Progenitor cell of endocrine pancreas (in vitro differentiated cells): ENCODE results near the gene ARRB1. TPM values are rescaled to one million over a fixed set of nuclear protein-coding genes. Genes with fewer than 3 reads are reported as not detected.
A peak's percentile ranks its signal among the peaks of the same experiment; 100 is the strongest.

ENCODE experiments used
- DNase-seq: peaks from one replicate; pipeline ENCODE4 v3.0.0; 2021; ENCODE audit warnings: low spot score; ENCODE audit not compliant: unreplicated experiment
- H3K27ac Mint-ChIP-seq: 2 replicates; pipeline ENCODE4 v1.8.0; 2021; ENCODE audit warnings: mild to moderate bottlenecking, moderate library complexity, mixed read lengths
- H3K27me3 Mint-ChIP-seq: 2 replicates; pipeline ENCODE4 v1.8.0; 2021; ENCODE audit warnings: mixed read lengths
- H3K36me3 Mint-ChIP-seq: 2 replicates; pipeline ENCODE4 v1.8.0; 2022; ENCODE audit warnings: mixed read lengths; ENCODE audit not compliant: insufficient read depth
- H3K4me1 Mint-ChIP-seq: 2 replicates; pipeline ENCODE4 v1.8.0; 2021; ENCODE audit warnings: low read depth, mixed read lengths
- H3K4me3 Mint-ChIP-seq: 2 replicates; pipeline ENCODE4 v1.8.0; 2021; ENCODE audit warnings: low read depth, mild to moderate bottlenecking, moderate library complexity, mixed read lengths
- H3K9me3 Mint-ChIP-seq: 2 replicates; pipeline ENCODE4 v1.8.0; 2021; ENCODE audit warnings: low read depth, mixed read lengths
- CTCF ChIP-seq: fragments of 200-600 bp; sonication (generic); IDR thresholded peaks from one replicate; pipeline ENCODE4 v1.5.0; 2021; ENCODE audit warnings: antibody characterized with exemption, mild to moderate bottlenecking; ENCODE audit not compliant: unreplicated experiment
- total RNA-seq: library from RNA; stranded (reverse); gene quantifications from 2 replicates; pipeline ENCODE4 v1.2.1, GENCODE V29; 2021

ARRB1 gene
- total RNA-seq, 1 donor from 2014 or later: 32.5 TPM

- H3K36me3 Mint-ChIP-seq: no peaks in the 10 kb centered on the region
- H3K27ac Mint-ChIP-seq: no peak overlapping the region
- H3K27me3 Mint-ChIP-seq: peaks cover 72% of the 10 kb centered on the region
- no peak for TF ChIP-seq CTCF
- DNase-seq: no peak
- H3K4me3 Mint-ChIP-seq: peak overlapping the region; percentile 63
- H3K9me3 Mint-ChIP-seq: no peaks in the 10 kb centered on the region
- H3K4me1 Mint-ChIP-seq: peaks cover 3% of the 10 kb centered on the region
Measured at GRCh38 chr11:75239531-75240290, 111.8 kb downstream of the ARRB1 start.

- H3K4me3 Mint-ChIP-seq: peak overlapping the region; percentile 44
Measured at GRCh38 chr11:75238595-75239440, 112.6 kb downstream of the ARRB1 start.

GRCh38 chr11:75237050-75237449 lies 114.4 kb downstream of the ARRB1 start:
- Mint-ChIP-seq H3K27me3 (peaks cover 59% of the 10 kb centered on the region), H3K36me3 (no peaks in the 10 kb centered on the region), H3K4me1 (no peaks in the 10 kb centered on the region), H3K4me3 (no peak overlapping the region), H3K9me3 (no peaks in the 10 kb centered on the region), H3K27ac (no peak overlapping the region)
- no peak for TF ChIP-seq CTCF
- no peak for DNase-seq

More at GRCh38 chr11:75238595-75239440, 112.6 kb downstream of the ARRB1 start:
- H3K36me3 Mint-ChIP-seq: no peaks in the 10 kb centered on the region
- H3K27ac Mint-ChIP-seq: no peak overlapping the region
- no peak for DNase-seq
- TF ChIP-seq CTCF: no peak
- H3K27me3 Mint-ChIP-seq: peaks cover 69% of the 10 kb centered on the region
- H3K9me3 Mint-ChIP-seq: no peaks in the 10 kb centered on the region
- H3K4me1 Mint-ChIP-seq: peaks cover 3% of the 10 kb centered on the region

- TF ChIP-seq CTCF: no peak
- Mint-ChIP-seq H3K9me3 (no peaks in the 10 kb centered on the region), H3K27me3 (peaks cover 63% of the 10 kb centered on the region), H3K36me3 (no peaks in the 10 kb centered on the region), H3K4me1 (no peaks in the 10 kb centered on the region), H3K27ac (no peak overlapping the region), H3K4me3 (no peak overlapping the region)
- DNase-seq: no peak
Measured at GRCh38 chr11:75236062-75236461, 115.4 kb downstream of the ARRB1 start.

- no peaks in the 10 kb centered on the region for H3K36me3 Mint-ChIP-seq
- H3K9me3 Mint-ChIP-seq: no peaks in the 10 kb centered on the region
- H3K4me3 Mint-ChIP-seq: no peak overlapping the region
- peaks cover 58% of the 10 kb centered on the region for H3K27me3 Mint-ChIP-seq
- H3K4me1 Mint-ChIP-seq: no peaks in the 10 kb centered on the region
- DNase-seq: peak; percentile 66
- H3K27ac Mint-ChIP-seq: peak overlapping the region; percentile 19
- no peak for TF ChIP-seq CTCF
Measured at GRCh38 chr11:75233754-75234172, 117.7 kb downstream of the ARRB1 start.
